VCaP (cell line): ENCODE data around the gene ASB16.

Experiments used
- H3K27ac ChIP-seq: fragments of 450-650 bp; 2 replicates; pipeline ENCODE4 v1.5.1; 2017
- CTCF ChIP-seq: fragments of 450-650 bp; conservative IDR thresholded peaks from 2 replicates; pipeline ENCODE4 v1.5.1; 2017; ENCODE audit warnings: mild to moderate bottlenecking, moderate library complexity

ASB16 gene

DNA sequence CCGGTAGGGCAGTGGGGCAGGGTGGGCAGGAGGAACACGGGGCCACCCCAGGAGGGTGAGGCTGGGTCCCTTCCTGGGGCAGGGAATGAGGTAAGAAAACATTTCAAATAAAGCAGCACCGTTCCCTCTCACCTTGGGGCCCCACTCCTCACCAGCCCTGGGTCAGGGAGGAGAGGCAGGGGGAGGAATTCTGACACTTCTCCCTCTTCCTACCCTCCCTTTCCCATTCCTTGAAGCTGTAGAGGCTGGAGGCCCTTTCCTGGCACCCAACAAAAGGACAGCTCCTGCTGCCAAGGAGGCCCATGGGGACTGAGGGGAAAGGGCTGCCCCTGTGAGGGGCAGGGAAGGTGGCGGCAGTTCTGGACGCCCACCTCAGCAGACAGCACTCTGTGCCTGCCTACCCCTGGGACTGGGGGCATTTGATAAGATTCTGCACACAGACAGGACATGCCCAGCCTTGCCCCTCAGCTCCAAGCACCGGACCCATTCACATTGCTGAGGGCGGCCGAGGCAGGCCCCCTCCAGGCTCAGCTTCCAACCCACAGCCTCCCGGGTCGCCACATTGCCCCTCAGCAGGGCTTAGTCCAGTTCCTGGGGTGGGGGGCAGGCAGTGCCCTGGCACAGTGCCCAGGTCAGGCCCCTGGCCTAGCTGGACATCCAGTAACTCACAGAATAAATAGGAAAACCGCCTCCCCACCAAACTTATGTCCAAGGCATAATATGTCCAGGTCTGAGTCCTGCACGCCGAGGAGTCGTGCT lies 23.0 kb downstream of the ASB16 start:
- peak overlapping the region; percentile 36; the same call in 1 of the 2 replicates for H3K27ac ChIP-seq
- no peak for TF ChIP-seq CTCF

- no peak for TF ChIP-seq CTCF
- peak overlapping the region; percentile 97 for H3K27ac ChIP-seq
Observed at GRCh38 chr17:44197107-44197506, 26.6 kb downstream of the ASB16 start.

GRCh38 chr17:44197980-44198720 lies 27.6 kb downstream of the ASB16 start:
- no peak for TF ChIP-seq CTCF
- peak overlapping the region; percentile 97 for H3K27ac ChIP-seq

- TF ChIP-seq CTCF, result no peak
- H3K27ac ChIP-seq, result peak overlapping the region; percentile 97
Observed at GRCh38 chr17:44198721-44199552, 28.4 kb downstream of the ASB16 start.

- H3K27ac ChIP-seq, result peak within 1 kb of the TSS; percentile 97
- TF ChIP-seq CTCF, result no peak
Observed at GRCh38 chr17:44199553-44200477, 29.3 kb downstream of the ASB16 start, which contains the start of gene ATXN7L3. Gene ATXN7L3 (minus strand): TSS chr17:44199884. CDS start chr17:44198070, 1,814 bp downstream.

GRCh38 chr17:44200478-44201155 lies 30.1 kb downstream of the ASB16 start:
- TF ChIP-seq CTCF, result no peak

More at GRCh38 chr17:44200478-44201155, 30.1 kb downstream of the ASB16 start:
- peak overlapping the region; percentile 97 for H3K27ac ChIP-seq
